NCI-H1092 (cell line): ENCODE data around the gene BEST4.
"Not testable (repeated sequence)": the region's sequence is repeated elsewhere in the genome, so short reads cannot be mapped to it uniquely, and the experiment has no call there.

Experiments
- DNase-seq: peaks from one replicate; lab custom pipeline; 2025; lab: John Stamatoyannopoulos, UW

Gene BEST4

GRCh38 chr1:44801491-44802305 is 13.7 kb upstream of the BEST4 start:
- no peak for DNase-seq

DNA sequence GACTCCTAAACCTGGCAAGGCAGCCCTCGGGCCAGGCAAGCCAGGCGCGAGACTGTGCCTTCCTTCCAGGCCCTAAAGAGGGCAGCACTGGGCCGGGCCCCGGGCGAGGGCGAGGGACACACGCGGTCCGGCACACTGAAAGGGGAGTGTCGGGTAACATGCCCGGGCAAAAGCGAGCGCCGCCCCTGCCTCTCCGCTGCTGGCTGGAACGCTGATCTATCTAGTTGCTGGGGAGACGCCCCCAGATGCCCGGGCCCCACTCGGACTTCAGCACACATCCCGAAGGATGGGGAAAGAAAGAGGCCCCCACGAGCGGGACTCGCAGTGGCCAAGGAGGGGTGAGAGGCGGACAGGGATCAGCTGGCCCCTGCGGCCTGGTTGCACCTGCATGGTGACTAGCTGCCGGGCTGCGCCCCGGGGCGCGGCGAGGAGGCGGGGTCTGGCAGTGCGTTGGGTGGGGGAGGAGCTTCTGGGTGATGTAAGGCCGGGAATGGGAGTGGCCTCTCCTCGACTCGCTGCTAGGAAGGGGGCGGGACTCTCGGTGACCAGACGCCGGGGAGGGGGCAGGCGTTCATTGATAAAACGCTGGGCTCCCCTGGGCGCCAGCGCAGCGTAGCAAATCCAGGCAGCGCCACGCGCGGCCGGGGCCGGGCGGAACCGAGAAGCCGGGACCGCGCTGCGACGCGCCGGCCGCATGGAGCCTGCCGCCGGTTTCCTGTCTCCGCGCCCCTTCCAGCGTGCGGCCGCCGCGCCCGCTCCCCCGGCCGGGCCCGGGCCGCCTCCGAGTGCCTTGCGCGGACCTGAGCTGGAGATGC is 12.0 kb upstream of the BEST4 start, which contains the start of gene PLK3:
Gene PLK3, plus strand, starts transcription at position 608 of the 815 bp plus-strand sequence. Its CDS starts 87 bp downstream, at position 695.
- DNase-seq: peak; percentile 97

GRCh38 chr1:44798481-44799365 is 10.8 kb upstream of the BEST4 start:
- peak; percentile 47 for DNase-seq

GRCh38 chr1:44797886-44798285 is 9.9 kb upstream of the BEST4 start:
- not testable (repeated sequence) for DNase-seq

DNA sequence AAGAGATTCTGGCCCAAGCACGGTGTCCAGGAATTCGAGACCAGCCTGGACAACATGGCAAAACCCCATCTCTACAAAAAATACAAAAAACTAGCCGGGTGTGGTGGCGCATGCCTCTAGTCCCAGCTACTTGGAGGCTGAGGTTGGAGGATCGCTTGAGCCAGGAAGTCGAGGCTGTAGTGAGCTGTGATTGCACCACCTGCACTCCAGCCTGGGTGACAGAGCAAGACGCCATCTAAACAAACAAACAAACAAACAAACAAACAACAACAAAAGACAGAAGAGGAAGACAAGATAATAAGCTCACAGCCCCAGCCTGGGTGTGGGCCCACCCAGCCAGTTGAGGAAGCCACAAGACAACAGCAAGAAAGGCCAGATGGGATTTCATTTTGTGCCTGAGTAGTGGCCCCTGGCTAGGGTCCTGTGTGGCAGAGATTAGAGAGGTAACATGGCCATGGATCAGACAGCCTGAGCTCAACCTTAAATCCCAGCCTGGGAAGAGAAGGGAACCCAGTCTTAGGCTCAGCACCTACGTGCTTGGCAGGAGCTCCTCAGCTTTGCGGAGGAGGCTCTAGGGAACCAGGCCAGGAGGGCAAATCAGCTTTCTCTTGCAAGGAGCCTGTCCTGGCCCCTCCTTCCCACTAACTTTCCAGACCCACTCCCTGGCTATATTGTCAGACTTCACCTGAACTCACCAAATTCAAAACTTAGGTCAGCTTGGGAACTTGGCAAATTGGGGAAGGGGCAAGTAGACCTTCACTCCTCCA is 4.9 kb upstream of the BEST4 start:
- no peak for DNase-seq

GRCh38 chr1:44790968-44791801 is 3.2 kb upstream of the BEST4 start:
- DNase-seq: no peak

- DNase-seq: no peak
These were observed 464 bp downstream of the BEST4 start for GRCh38 chr1:44787506-44787905.

GRCh38 chr1:44786841-44787426 is 1.0 kb downstream of the BEST4 start:
- DNase-seq: no peak

- no peak for DNase-seq
These were observed 1.7 kb downstream of the BEST4 start for GRCh38 chr1:44786138-44786840.

DNA sequence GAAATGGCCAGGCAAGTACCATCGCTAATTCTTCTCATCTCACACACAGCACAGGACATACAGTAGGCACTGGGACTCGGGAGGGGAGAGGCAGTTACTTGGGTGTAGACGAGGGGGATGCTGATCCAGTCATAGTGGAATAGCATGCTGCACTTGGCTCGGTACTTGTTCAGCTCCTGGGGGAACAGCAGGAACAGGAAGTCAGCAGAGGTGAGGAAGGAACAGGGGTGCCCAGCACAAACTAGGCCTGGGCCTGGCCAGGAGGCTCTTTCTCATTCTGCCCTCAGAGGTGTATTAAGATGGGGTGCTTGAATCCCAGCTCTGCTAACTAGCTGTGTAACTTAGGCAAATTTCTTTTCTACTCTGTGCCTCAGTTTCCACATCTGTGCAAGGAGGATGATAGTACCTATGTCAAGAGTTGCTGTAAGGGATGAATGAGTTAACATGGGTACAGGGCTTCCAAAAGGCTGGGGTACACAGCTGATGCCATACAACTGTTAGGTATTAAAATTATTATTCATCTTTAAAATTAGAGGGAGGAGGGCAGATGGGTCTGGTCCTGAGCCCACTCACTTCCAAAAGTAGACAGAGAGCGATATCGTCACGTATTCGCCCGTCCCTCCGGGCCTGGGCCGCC is 2.4 kb downstream of the BEST4 start:
- no peak for DNase-seq

- no peak for DNase-seq
These were observed 3.0 kb downstream of the BEST4 start for GRCh38 chr1:44785029-44785380.

GRCh38 chr1:44784094-44785028 is 3.6 kb downstream of the BEST4 start:
- DNase-seq: peak; percentile 5

GRCh38 chr1:44783697-44784093 is 4.3 kb downstream of the BEST4 start:
- no peak for DNase-seq

DNA sequence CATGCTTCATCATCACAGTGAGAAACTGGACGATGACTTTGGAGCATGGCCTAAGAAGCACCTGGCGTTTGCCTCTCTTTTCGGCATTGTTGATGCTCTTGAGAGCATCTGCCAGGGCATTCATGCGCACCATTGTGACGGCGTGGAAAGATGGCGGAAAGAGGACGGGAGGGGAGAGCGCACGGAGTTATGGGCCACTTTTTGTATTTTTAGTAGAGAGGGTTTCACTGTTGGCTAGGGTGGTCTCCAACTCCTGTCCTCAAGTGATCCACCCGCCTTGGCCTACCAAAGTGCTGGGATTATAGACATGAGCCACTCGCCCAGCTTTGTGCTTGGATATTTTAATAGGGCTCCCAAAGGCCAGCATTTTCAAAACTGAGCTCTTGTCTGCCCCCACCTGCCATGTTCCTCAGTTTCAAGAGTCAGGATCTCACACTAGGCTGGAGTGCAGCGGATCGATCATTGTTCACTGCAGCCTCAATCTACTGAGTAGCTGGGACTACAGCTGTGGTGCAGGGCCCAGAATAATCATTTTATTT is 7.3 kb downstream of the BEST4 start:
- DNase-seq: no peak

- no peak for DNase-seq
These were observed 9.0 kb downstream of the BEST4 start for GRCh38 chr1:44778705-44779576.

DNA sequence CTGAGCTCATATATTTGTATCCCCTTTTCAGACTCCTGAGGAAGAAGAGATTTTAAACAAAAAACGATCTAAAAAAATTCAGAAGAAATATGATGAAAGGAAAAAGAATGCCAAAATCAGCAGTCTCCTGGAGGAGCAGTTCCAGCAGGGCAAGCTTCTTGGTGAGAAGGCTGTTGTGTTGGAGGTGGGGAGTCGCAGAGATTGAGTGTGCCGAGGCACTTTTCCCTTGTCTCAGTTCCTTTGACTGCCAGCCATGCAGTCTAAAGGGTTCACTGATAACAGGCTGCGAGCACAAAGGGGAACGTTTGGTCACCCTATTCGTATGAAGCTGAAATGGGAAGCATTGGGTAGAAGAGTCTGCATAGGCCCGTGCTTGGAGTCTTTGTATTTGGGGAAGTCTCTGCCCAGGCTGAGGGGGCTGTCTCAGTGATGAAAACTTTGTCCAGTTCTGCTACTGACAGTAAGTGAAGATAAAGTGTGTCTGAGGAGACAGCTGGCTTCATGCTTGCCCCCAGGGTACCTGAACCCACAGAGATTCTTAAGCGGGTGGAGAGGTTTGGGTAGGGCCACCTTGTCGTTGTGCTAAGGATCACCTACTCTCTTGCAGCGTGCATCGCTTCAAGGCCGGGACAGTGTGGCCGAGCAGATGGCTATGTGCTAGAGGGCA is 9.9 kb downstream of the BEST4 start:
- DNase-seq: no peak
